Breast epithelium (tissue), 4 donors: ENCODE measurements around the gene EEF1AKMT3. TPM values are rescaled to one million over a fixed set of nuclear protein-coding genes. Genes with fewer than 3 reads are reported as not detected.
A peak's percentile ranks its signal among the peaks of the same experiment; 100 is the strongest.

Experiments
- DNase-seq, 2 donors: peaks; one replicate each; pipeline ENCODE4 v3.0.0-alpha.2; 2019; ENCODE audit warnings: low spot score in 2 of 2
- H3K27ac ChIP-seq, 2 donors: fragments of 200-600 bp; sonication (generic) in 1 of 2; one replicate each; pipeline ENCODE4 v1.5.1; 2016 to 2019; ENCODE audit warnings: mild to moderate bottlenecking in 1 of 2
- H3K27me3 ChIP-seq, 2 donors: fragments of 200-600 bp; sonication (generic) in 1 of 2; one replicate each; pipeline versions ENCODE4 v1.5.1 to v1.6.0; 2017 to 2019; ENCODE audit warnings: control low read depth in 1 of 2, mild to moderate bottlenecking in 1 of 2
- H3K36me3 ChIP-seq: fragments of 200-600 bp; one replicate; pipeline ENCODE4 v1.5.1; 2019
- H3K4me1 ChIP-seq, 2 donors: fragments of 200-600 bp; sonication (generic); one replicate each; pipeline ENCODE4 v1.5.1; 2016 to 2019; ENCODE audit warnings: control low read depth in 1 of 2
- H3K4me3 ChIP-seq, 3 donors: fragments of 200-600 bp; sonication (generic); 1 replicate in 2 of 3; 2 replicates in 1 of 3; pipeline ENCODE4 v1.5.1; 2016 to 2019; ENCODE audit warnings: mild to moderate bottlenecking in 3 of 3, moderate library complexity in 2 of 3
- H3K9me3 ChIP-seq, 2 donors: fragments of 200-600 bp; sonication (generic) in 1 of 2; one replicate each; pipeline ENCODE4 v1.5.1; 2016 to 2019; ENCODE audit warnings: control low read depth in 1 of 2
- POLR2A ChIP-seq: fragments of 450-650 bp; IDR thresholded peaks from one replicate; pipeline ENCODE4 v1.6.1; 2016; ENCODE audit warnings: antibody characterized with exemption, mild to moderate bottlenecking, moderate library complexity
- POLR2AphosphoS5 ChIP-seq, 3 donors: sonication (generic); formaldehyde crosslinking; IDR thresholded peaks; one replicate each; pipeline ENCODE4 v1.6.1; 2017; ENCODE audit warnings: antibody characterized with exemption in 3 of 3
- intact Hi-C: fragments of 100-400 bp; cut with DNase I; formaldehyde crosslinking; loops from one replicate; pipeline ENCODE4 v1.15.1; 2023; ENCODE audit warnings: low total_unique reads
- total RNA-seq, 3 donors: library from RNA; depleted of rRNA; stranded (reverse); fragments of >200 nt; gene quantifications; one replicate each; pipeline ENCODE4 v1.1.0, GENCODE V29; 2016
- TF ChIP-seq, protein P1 (sequence below), 3 donors: fragments of 450-650 bp; IDR thresholded peaks; one replicate each; pipeline ENCODE4 v1.5.1; 2016 to 2017; ENCODE audit warnings: antibody characterized with exemption in 3 of 3, mild to moderate bottlenecking in 3 of 3, moderate library complexity in 3 of 3

Gene EEF1AKMT3
- total RNA-seq, 3 donors from 2014 or later, result 15.7 to 18.1 (median 16.5) TPM

- no peaks in the 10 kb centered on the region for H3K36me3 ChIP-seq
- intact Hi-C loops, result no loop called here
Observed at GRCh38 chr12:57777367-57777766, 5.0 kb downstream of the EEF1AKMT3 start.

DNA sequence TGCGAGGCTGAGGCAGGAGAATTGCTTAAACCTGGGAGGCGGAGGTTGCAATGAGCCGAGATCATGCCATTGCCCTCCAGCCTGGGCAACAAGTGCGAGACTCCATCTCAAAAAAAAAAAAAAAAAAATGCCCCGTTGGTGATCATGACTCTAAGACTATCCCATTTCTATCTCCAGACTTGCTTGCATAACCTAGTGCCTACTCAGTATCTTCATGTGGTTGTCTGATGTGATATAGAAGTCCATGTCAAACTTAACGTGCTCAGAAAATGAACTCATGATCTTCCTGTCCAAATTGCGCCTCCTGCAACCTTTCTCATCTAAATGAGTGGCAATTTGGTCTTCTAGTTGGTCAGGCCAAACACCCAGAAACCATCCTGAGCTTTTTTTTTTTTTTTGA lies 5.5 kb downstream of the EEF1AKMT3 start:
- intact Hi-C loops, result no loop called here
- Histone ChIP-seq H3K4me3 (no peak overlapping the region), H3K9me3 (no peaks in the 10 kb centered on the region), H3K27me3 (no peaks in the 10 kb centered on the region), H3K4me1 (no peaks in the 10 kb centered on the region), H3K27ac (no peak overlapping the region), H3K36me3 (no peaks in the 10 kb centered on the region)
- no peak for DNase-seq
- no peak for TF ChIP-seq POLR2AphosphoS5 (IDR thresholded peaks at IDR 0.05)
- no peak for TF ChIP-seq POLR2A
- TF ChIP-seq, protein P1, sequence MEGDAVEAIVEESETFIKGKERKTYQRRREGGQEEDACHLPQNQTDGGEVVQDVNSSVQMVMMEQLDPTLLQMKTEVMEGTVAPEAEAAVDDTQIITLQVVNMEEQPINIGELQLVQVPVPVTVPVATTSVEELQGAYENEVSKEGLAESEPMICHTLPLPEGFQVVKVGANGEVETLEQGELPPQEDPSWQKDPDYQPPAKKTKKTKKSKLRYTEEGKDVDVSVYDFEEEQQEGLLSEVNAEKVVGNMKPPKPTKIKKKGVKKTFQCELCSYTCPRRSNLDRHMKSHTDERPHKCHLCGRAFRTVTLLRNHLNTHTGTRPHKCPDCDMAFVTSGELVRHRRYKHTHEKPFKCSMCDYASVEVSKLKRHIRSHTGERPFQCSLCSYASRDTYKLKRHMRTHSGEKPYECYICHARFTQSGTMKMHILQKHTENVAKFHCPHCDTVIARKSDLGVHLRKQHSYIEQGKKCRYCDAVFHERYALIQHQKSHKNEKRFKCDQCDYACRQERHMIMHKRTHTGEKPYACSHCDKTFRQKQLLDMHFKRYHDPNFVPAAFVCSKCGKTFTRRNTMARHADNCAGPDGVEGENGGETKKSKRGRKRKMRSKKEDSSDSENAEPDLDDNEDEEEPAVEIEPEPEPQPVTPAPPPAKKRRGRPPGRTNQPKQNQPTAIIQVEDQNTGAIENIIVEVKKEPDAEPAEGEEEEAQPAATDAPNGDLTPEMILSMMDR (IDR thresholded peaks at IDR 0.05), result no peak

More at GRCh38 chr12:57777367-57777766, 5.0 kb downstream of the EEF1AKMT3 start:
- Histone ChIP-seq H3K4me1 (no peaks in the 10 kb centered on the region), H3K27me3 (no peaks in the 10 kb centered on the region), H3K9me3 (no peaks in the 10 kb centered on the region), H3K4me3 (no peak overlapping the region), H3K27ac (no peak overlapping the region)
- TF ChIP-seq POLR2AphosphoS5 (IDR thresholded peaks at IDR 0.05) (no peak), POLR2A (no peak)
- TF ChIP-seq, protein P1 (IDR thresholded peaks at IDR 0.05), result no peak
- no peak for DNase-seq

DNA sequence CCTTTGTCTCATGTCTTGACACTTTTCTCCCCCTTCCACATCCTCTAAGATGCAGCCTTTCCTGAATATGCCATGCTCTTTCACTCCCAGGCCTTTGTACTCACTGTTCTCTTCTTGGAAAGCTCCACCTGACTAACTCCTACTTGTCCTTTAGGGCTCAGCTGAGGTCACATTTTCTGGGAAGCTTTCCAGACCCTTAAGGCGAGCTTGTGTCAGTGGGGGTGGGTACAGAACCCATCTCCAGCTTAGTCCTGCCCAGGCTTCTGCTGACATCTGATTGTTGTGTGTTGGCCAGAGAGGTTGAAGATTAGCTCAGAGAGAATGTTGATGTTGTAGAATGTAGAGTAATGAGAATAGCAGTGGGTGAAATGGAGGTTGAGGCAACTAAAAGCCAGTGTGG lies 7.3 kb downstream of the EEF1AKMT3 start:
- no peaks in the 10 kb centered on the region for H3K36me3 ChIP-seq

GRCh38 chr12:57780284-57780897 lies 8.0 kb downstream of the EEF1AKMT3 start:
- H3K27me3 ChIP-seq, result no peaks in the 10 kb centered on the region
- DNase-seq, result no peak
- H3K4me1 ChIP-seq, result no peaks in the 10 kb centered on the region
- peak overlapping the region in 1 of 2 donors; percentile 19 for H3K27ac ChIP-seq
- TF ChIP-seq POLR2A, result no peak
- TF ChIP-seq, protein P1 (IDR thresholded peaks at IDR 0.05), result no peak
- no peak for TF ChIP-seq POLR2AphosphoS5 (IDR thresholded peaks at IDR 0.05)
- intact Hi-C loops, result loop anchor here (5.0 kb wide), 1 partner anchor 42 kb away; no protein-coding TSS in a partner anchor
- no peaks in the 10 kb centered on the region for H3K9me3 ChIP-seq
- no peaks in the 10 kb centered on the region for H3K36me3 ChIP-seq
- no peak overlapping the region for H3K4me3 ChIP-seq

More for the DNA sequence above, 7.3 kb downstream of the EEF1AKMT3 start:
- Histone ChIP-seq H3K9me3 (no peaks in the 10 kb centered on the region), H3K27me3 (no peaks in the 10 kb centered on the region), H3K4me1 (no peaks in the 10 kb centered on the region), H3K27ac (peak overlapping the region in 1 of 2 donors; percentile 19), H3K4me3 (no peak overlapping the region)
- DNase-seq, result no peak
- TF ChIP-seq POLR2AphosphoS5 (IDR thresholded peaks at IDR 0.05) (no peak), POLR2A (no peak)
- TF ChIP-seq, protein P1 (IDR thresholded peaks at IDR 0.05), result no peak
- intact Hi-C loops, result loop anchor here (5.0 kb wide), 1 partner anchor 43 kb away; no protein-coding TSS in a partner anchor

DNA sequence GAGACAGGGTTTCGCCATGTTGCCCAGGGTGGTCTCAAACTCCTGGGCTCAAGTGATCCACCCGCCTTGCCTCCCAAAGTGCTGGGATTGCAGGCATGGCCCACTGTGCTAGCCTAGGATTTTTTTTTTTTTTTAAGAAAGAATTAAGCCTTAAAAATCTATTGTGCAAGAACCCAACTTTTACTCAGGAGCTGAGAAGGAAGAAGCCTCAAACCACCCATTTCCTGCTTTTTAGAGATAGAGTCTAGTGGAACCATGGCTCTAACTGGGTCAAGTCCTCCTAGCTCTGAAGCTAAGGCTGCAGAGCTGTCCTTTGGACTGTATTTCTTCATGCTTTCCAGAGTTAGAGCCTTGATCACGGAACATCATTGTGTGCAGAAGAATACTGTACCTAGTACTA lies 8.8 kb downstream of the EEF1AKMT3 start:
- Histone ChIP-seq H3K36me3 (no peaks in the 10 kb centered on the region), H3K27me3 (no peaks in the 10 kb centered on the region), H3K4me3 (no peak overlapping the region), H3K4me1 (no peaks in the 10 kb centered on the region), H3K27ac (no peak overlapping the region), H3K9me3 (no peaks in the 10 kb centered on the region)
- intact Hi-C loops, result loop anchor here (5.0 kb wide), 1 partner anchor 41 kb away; no protein-coding TSS in a partner anchor
- DNase-seq, result no peak
- TF ChIP-seq, protein P1 (IDR thresholded peaks at IDR 0.05), result no peak
- TF ChIP-seq POLR2AphosphoS5 (IDR thresholded peaks at IDR 0.05), result no peak
- no peak for TF ChIP-seq POLR2A
